ENCODE measurements around the gene NEDD4L.

NEDD4L gene

DNA sequence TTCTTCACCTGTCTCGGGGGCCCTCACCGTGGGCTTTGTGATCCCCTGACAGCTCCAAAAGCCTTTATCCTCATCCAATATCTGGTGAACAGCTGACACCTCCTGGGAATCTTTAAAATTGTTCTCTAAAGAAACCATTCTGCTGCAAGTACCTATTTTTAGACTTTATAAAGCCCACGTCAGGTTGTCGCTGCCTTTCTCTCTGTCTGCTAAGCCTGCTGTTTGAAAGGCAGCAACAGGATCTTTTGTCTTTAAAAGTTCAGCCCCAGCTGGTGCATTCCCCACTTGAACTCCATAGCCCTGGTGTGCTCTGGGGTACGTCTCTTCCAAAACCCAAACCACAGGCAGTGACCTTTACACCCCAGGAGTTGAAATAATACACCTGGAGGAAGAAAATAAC, 145.0 kb downstream of the NEDD4L start:
- in situ Hi-C loops (cut with MboI; ENCODE audit: low pct_unique_long_range_greater_than_20kb, low sequenced_read_pairs) = no loop called here
- DNase-seq = no peak

DNA sequence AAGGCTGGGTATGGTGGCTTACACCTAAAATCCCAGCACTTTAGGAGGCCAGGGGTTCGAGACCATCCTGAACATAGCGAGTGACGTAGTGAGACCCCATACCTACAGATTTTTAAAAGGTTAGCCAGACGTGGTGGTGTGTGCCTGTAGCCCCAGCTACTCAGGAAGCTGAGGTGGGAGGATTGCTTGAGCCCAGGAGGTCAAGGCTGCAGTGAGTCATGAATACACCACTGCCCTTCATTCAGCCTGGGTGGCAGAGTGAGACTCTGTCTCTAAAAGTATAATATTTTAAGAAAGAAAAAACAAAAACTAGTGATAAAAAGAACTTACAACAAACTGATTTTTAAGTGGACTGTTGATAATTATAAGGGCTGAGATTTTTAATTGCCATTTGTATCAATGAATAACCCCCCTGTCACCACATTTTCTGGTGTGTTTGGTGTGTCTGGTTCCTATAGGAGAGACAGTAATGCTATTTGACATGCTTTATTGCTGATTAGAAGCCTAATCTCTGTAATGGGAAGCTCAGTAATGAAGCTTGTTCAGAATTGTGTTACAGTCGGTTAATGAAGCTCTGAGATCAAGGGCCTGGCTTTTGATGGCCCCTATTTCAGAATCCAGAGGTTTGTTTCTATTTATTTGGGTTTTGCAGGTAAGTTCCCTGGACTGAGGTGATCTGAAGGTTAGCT, 147.0 kb downstream of the NEDD4L start:
- no peak for DNase-seq
- in situ Hi-C loops (cut with MboI; ENCODE audit: low pct_unique_long_range_greater_than_20kb, low sequenced_read_pairs) = no loop called here

DNA sequence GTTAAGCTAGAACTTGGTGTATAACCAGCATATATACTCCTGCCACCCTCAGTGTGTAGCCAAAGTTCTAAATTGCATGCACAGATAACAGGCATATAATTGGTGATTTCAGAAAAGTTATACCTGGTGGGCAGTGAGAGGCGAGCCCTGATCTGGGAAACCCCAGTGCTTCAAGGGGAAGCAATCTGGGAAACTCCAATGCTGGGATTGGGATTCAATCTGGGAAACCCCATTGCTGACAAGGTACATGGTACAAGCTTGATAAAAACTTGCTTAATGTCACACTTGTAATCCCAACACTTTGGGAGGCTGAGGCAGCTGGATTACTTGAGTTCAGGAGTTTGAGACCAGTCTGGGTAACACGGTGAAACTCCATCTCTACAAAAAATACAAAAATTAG, 147.6 kb downstream of the NEDD4L start:
- no peak for DNase-seq
- in situ Hi-C loops (cut with MboI; ENCODE audit: low pct_unique_long_range_greater_than_20kb, low sequenced_read_pairs) = no loop called here

DNA sequence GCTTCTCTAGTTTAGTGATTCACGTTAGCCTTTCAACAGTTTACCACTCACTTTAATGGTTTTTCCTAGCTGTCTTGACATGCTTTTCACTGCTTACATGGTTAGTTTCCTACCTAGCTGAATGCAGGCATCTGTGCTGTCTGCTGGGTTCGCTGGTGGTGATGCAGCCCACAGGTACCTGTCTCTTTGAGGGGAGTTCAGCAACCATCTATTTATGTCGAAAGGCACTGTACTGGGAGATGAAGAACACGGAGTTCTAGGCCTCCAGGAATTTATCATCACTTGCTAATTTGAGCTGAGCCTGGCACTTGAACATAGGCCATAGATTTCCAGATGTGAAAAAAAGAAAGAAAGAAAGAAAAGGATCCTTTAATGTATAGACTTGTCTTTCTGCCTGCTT, 148.5 kb downstream of the NEDD4L start:
- in situ Hi-C loops (cut with MboI; ENCODE audit: low pct_unique_long_range_greater_than_20kb, low sequenced_read_pairs) = no loop called here

DNA sequence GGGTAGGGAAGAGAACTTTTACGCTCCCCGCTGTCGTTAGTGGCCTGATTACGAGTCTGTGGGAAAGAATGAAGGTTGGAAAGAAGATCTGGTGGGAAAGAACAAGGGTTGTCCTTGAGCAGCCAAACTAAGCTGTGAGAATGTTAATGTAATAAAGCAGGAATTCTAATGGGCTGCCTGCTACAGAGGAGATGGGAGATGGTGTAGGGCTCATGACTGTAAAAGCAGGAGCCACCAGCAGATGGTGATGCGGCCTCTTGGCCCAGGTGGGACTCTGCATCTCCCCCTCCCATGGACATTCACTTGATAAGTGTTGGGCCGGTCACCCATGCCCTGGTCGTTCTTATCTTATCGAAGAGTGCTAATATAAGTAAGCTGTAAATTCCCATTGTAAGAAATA, 150.0 kb downstream of the NEDD4L start:
- in situ Hi-C loops (cut with MboI; ENCODE audit: low pct_unique_long_range_greater_than_20kb, low sequenced_read_pairs) = no loop called here
- DNase-seq = no peak

More for the DNA sequence above, 148.5 kb downstream of the NEDD4L start:
- DNase-seq = no peak

DNA sequence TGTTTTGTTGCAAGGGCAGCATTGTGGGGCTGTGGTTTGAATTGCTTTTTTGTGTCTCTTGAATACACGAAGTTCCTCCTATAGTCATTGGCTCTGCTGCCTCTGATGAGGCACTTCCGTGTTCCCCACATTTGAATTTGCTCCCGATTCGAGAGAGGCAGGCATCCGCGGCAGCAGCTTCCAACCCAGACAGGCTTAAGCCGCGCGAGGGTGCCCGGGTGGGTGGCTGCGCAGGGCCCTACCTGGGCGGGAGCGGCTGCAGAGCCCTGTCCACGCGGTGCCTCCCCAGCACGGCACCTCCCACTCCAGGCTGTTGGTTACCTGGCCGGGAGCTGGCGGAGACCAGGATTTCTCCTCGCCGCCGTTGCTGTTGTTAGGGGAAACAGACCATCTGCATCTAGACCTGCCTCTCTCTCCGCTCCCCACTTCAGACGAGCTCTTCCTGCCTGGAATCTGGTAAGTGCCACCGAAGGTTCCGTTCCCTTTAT, 151.3 kb downstream of the NEDD4L start:
- no peak for DNase-seq
- in situ Hi-C loops (cut with MboI; ENCODE audit: low pct_unique_long_range_greater_than_20kb, low sequenced_read_pairs) = no loop called here

DNA sequence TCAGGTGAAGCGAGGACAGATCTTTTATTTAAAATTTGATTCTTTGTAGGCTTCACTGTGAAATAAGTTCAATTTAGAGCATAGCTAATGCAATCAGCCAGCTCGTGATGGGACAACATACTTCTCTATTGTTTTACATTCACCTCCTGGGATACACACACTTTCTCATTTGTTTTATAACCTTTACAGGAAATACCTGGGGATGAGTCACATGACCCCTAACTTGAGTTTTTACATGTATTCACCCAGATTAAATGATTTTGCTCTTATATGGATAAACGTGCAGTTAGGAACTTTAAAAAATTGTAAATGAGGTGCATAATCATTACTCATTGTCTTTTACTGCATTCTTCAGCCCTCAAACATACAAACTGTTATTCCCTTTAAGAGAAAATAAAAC, 152.1 kb downstream of the NEDD4L start:
- no peak for DNase-seq
- in situ Hi-C loops (cut with MboI; ENCODE audit: low pct_unique_long_range_greater_than_20kb, low sequenced_read_pairs) = no loop called here

DNA sequence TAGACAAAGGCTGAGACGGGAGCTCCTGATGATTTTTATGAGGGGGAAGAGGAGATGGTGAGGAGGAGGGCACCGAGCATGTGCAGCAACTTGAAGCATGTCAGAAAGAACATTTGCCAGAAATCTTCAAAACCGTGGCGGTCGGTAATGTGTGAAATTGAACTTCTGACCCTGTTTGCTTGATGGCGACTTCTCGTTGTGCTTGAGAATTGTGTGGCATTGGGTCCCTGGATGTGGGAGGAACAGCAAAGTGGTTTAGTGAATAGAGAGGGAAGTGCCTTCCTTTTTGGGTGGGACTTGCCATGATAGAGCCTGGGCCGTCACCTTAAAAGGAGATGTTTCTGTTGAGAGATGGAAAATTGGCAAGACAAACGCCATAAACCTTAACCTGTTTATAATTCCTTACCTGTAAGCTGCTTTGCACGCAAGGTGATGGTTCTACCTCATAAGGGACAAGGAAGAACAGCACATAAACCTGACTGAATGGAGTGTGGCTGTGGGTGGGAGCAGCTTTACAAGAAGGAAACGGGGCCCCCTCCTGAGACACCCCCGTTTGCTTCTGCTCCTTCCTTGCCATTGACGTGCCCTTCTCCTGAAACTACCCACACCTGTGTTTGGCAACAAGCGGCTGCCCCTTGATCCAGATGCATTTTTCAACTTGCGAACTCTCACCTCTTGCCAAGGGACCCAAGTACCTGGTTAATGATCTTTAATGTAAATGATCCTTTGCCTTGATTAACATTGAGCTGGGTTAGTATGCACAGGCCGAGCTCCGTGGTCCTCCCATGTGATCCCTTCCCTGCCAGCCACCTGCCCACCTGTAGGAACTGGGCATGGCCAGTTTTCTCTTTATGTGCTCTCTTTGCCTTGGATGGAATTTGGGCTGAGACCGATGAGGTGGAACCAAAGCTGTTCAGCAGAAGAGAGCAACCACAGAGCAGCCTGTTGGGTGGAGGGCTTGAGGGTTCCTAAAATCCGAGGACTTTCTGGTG, 153.2 kb downstream of the NEDD4L start:
- in situ Hi-C loops (cut with MboI; ENCODE audit: low pct_unique_long_range_greater_than_20kb, low sequenced_read_pairs) = no loop called here
- DNase-seq = no peak

DNA sequence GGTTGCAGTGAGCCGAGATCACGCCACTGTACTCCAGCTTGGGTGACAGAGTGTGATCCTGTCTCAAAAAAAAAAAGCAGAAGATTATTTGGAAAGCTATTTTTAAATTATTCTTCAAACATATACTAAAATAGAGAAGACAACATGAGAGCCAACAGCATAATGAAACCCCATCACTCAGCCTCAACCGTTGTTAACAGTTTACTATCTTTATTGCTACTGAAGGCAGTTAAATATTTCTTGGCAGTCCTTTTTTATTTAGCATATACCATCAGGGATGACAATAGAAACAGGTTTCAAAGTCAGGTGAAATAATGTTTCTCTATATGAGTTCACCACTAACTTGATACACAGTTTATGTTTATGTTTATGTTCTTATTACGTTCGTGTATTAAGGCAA, 157.2 kb downstream of the NEDD4L start:
- in situ Hi-C loops (cut with MboI; ENCODE audit: low pct_unique_long_range_greater_than_20kb, low sequenced_read_pairs) = no loop called here
- DNase-seq = no peak

DNA sequence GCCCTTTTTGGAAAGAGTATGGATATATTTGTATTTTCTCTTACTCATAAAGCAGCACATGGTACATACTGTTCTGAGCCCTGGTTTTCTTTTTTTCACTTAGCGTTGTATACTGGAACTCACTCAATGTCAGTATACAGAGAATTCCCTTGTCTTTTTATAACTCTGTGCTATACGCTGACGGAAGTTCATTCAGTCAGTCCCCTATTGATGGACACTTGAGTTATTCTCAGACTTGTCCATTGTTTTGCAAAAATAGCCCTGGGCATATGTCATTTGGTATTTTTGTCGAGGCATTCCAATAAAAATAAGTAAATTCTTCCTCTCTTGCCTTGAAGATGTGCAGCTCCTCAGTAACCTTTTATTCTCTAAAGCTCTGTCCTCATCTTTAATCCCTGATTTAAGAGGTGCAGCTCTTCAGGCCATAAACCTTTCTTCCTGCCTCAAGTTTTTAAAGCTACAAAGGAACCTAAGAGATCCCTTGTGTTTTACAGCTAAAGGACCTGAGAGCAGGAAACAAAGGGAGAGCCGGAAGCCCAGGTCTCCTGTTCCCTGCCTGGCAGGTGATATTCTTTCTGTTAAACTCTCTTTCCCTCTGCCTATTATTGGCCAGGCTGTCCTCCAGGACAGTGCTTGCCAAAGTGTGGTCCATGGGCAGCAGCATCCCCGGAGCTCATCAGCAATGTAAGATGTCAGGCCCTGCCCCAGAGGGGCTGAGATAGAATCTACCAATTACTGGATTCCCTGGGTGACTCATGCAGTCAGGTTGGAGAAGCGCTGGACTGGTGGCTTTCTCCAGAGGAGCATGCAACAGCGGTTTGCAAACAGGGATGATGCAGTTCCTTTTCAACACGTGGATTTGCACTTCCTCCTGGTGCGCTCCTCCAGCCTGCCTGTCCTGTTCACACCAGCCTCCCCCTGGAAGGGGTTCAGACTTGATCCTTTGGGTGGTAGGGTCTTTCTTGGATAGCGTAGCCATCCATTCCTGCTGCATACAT, 158.0 kb downstream of the NEDD4L start:
- in situ Hi-C loops (cut with MboI; ENCODE audit: low pct_unique_long_range_greater_than_20kb, low sequenced_read_pairs) = no loop called here

DNA sequence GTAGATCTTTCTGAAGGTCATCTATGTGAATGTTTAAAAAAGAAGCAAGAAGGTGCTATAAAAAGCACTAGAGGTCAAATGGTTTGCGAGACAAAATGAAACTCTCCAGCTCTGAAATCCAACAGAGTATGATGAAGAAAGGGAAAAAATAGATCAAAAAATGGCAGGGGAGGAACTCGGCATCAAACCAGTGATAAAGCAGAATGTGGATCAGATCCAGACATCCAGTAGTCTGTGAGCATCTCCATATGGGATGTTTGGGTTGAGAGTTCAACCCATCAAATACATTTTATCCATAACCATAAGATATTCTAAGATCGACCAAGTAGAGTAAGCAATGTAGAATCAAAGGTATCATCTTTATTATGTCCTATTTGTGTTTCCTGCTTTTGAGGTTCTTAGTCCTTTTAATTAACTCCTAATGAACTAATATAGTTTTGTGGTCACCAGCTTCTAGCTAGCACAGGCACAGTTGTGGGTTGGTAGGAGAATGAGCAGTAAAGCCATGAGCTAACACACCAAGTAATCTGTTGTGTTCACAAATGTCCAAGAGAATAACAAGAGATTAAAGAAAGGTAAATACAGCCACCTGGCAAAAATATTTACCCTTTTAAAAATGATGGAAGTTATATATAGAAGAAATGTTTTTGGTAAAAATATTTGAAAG, 160.9 kb downstream of the NEDD4L start:
- no peak for DNase-seq
- in situ Hi-C loops (cut with MboI; ENCODE audit: low pct_unique_long_range_greater_than_20kb, low sequenced_read_pairs) = no loop called here

More for the DNA sequence above, 158.0 kb downstream of the NEDD4L start:
- DNase-seq = no peak

DNA sequence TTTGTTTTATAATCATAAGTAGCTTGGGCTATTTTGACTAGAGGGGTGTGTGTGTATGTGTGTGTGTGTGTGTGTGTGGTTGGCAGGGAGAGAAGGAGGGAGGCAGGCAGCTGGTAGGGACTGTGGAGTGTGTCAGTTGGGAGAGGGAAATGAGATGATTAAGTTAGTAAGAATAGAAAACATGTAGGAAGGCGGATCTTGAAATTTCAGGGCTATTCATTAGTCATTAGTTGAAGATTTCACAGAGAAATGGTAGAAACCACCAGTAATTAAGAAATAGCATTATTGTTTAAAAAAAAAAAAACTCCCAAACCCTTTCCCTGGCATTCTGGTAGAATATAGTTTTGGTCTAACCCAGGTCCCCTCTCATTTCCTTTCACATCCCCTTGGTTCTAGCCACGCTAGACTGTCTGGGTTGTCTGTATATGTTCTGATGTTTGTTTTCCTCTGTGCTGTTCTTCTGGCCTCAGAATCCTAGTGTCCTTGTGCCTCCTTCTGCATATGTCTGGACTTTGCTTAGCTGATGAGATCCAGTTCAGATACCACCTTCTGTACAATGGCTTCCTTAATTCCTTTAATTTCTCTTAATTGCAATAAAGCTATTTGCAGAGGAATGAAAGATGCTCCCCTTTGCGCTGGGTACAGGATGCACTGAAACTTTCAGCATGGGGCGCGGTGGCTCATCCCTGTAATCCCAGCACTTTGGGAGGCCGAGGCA, 161.6 kb downstream of the NEDD4L start:
- DNase-seq = no peak
- in situ Hi-C loops (cut with MboI; ENCODE audit: low pct_unique_long_range_greater_than_20kb, low sequenced_read_pairs) = no loop called here

DNA sequence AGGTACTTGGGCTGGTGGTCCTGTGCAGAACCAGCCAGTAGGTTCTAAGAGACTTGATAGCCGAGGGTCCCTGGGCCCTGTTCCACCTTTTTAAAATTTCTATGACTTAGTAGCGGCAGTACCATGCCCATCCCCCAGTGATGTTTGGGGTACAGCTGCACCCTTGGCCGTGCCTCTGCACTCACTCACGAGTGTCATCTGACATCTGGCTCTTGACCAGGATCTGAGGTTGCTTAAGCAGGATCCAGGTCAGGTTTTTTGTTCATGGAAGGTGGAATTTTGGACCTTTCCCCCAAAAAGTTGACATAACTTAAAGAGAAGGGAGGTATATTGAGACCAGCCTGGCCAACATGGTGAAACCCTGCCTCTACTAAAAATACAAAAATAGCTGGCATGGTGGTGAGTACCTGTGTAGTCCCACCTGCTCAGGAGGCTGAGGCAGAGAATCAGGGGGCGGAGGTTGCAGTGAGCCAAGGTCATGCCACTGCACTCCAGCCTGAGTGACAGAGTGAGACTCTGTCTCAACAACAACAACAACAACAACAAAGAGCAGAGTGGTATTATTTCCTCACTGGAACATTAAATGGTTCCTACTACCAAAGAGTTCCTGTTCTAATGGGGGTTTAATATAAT, 163.6 kb downstream of the NEDD4L start:
- DNase-seq = no peak
- in situ Hi-C loops (cut with MboI; ENCODE audit: low pct_unique_long_range_greater_than_20kb, low sequenced_read_pairs) = no loop called here

DNA sequence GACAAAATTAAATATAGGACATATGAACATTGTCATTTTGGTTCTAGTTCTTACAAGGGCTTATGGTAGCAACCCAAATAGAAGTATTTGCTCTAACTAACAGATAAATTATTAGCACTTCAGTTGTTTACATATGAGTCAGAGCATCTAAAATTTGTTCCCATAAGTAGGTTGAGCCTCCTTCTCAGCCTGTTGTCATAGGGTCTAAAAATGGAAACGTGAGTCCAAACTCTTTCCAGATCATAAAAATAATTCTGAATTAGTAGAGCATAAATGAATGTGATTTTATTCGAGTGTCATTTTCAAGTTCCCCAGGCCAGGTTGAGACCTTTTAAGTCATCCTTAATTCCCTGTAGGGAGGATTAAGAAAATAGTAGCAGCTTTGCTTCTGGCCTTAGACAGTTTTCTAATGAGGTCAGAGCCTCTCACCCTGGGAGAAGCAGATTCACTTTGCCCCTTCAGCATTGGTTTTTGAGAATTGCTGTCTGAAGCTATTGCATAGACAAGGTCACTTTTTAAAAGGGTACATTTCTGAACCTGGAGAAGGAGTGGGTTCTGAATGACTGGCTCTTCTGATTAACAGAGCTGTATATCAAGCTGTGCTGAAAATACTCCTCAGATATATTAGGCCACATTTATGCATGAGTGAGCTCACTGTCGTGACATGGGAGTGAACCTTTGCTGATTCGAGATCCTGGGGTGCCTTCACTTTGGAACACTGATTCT, 164.3 kb downstream of the NEDD4L start:
- in situ Hi-C loops (cut with MboI; ENCODE audit: low pct_unique_long_range_greater_than_20kb, low sequenced_read_pairs) = no loop called here
- no peak for DNase-seq

DNA sequence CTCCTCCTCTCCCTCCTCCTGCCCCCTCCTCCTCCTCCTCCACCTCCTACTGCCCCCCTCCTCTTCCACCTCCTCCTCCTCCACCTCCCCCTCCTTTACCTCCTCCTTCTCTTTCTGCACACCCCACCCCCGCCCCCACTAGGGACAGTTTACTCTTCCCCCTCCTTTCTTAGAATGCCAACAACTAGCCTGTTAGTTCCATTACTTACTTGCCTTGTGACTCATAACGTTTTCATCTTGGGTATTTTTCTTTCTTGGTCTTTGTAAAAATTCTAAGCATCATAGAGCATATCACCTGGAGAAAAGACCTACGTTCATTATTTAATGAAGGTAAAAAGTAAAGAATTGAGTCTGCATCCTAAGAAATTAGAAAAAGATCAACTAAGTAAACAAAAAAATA, 165.3 kb downstream of the NEDD4L start:
- no peak for DNase-seq
- in situ Hi-C loops (cut with MboI; ENCODE audit: low pct_unique_long_range_greater_than_20kb, low sequenced_read_pairs) = no loop called here

DNA sequence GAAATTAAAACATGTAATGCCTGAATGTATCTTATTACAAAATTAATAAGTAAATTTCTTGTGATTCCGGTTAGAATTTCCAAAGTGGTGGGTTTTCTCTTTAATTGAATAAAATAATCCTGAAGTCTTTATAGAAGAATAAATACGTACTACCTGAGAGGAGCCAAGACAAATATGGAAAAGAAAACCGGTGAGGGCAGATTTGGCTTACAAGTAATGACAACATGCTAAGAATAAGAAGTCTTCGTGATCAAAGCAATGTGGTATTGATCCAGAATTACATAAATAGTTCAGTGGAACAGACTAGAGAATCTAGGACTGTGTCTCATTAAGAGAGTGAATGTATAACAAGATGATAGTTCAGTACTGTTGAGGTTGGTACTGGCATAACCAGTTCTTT, 167.5 kb downstream of the NEDD4L start:
- in situ Hi-C loops (cut with MboI; ENCODE audit: low pct_unique_long_range_greater_than_20kb, low sequenced_read_pairs) = no loop called here
- DNase-seq = no peak

DNA sequence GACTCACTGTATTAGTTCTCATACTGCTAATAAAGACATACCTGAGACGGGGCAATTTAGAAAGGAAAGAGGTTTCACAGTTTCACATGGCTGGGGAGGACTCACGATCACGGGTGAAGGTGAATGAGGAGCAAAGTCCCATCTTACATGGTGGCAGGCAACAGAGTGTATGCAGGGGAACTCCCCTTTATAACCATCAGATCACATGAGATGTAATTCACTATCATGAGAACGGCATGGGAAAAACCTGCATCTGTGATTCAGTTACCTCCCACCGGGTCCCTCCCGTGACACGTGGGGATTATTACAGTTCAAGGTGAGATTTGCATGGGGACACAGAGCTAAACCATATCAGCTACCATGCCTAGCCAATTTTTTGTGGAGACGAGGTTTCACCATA, 168.2 kb downstream of the NEDD4L start:
- in situ Hi-C loops (cut with MboI; ENCODE audit: low pct_unique_long_range_greater_than_20kb, low sequenced_read_pairs) = no loop called here

More for the DNA sequence above, 168.2 kb downstream of the NEDD4L start:
- DNase-seq = no peak

Data from KBM-7 (cell line).